ENCODE measurements around the gene LFNG.

DNA sequence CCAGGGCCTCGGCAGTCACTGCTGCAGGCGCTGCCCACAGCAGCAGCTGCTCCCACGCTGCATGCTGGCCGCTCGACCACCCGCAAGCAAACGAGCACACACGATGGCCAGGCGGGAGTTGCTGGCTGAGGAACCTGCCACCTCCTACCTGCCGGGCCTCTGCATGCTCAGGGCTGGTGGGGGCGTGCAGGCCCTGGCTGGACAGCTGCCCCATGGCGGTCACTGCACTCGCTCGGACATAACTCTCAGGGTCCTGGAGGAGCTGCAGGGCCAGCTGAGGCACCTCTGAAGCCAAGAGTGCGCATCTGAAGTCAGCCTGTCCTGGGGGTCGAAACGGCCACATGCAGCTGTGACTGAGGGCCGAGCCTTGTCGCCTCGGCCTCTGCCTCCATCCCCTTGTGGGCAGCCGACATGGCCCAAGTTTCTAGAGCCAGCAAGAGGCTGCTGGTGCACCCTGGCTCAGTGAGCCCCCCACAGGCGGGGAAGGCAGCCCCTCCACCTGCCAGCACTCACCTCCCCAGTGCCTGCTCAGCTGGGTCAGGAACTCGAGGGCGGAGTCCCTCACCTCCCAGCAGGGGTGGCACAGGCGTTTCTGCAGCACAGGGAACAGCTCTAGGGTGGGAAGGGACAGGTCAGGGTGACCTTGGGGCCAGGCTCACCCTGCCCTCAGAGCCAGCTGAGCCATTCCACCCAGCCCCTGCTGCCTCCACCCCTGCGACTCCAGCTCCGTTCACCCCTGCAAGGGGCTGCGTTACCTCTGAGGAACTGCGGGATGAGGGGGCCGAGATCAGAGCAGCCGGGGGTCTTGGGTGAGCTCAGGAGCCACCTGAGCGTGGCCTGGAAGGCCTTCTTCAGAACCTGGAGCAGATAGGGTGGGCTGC lies 19.7 kb downstream of the LFNG start:
- TF ChIP-seq POLR2A (IDR thresholded peaks at IDR 0.05) (no peak), CTCF (IDR thresholded peaks at IDR 0.05) (no peak), POLR2AphosphoS5 (IDR thresholded peaks at IDR 0.05) (no peak), EP300 (IDR thresholded peaks at IDR 0.05; ENCODE audit: low read depth) (no peak)
